GM12878 (cell line): ENCODE data around the gene FXYD1.

ENCODE experiments used
- BRCA1 ChIP-seq: IDR thresholded peaks from 2 replicates; pipeline ENCODE4 v1.6.1; 2011; ENCODE audit warnings: low read depth, low read length, improper control_type of control experiment
- CREB1 ChIP-seq: IDR thresholded peaks from 2 replicates; pipeline ENCODE4 v1.6.1; 2012; ENCODE audit warnings: low read depth, mild to moderate bottlenecking, inconsistent platforms
- CTCF ChIP-seq, 3 experiments: IDR thresholded peaks in 2 of 3; conservative IDR thresholded peaks in 1 of 3; 2 replicates each; pipeline ENCODE4 v1.5.1; 2011; ENCODE audit warnings: low read depth in 3 of 3, low read length in 3 of 3, mild to moderate bottlenecking in 3 of 3, control low read depth in 2 of 3, moderate library complexity in 2 of 3, inconsistent platforms in 1 of 3, mixed read lengths in 1 of 3; ENCODE audit not compliant: control insufficient read depth in 2 of 3, insufficient read depth in 1 of 3; ENCODE audit errors: extremely low read depth in 1 of 3
- FOXM1 ChIP-seq: IDR thresholded peaks from 2 replicates; pipeline ENCODE4 v1.6.1; 2012; ENCODE audit warnings: low read depth, mild to moderate bottlenecking, inconsistent platforms, low read length, moderate library complexity
- MEF2B ChIP-seq: fragments of 450-650 bp; IDR thresholded peaks from 2 replicates; pipeline ENCODE4 v1.6.1; 2018; ENCODE audit warnings: mild to moderate bottlenecking, moderate library complexity; ENCODE audit not compliant: partially characterized antibody, poor library complexity, severe bottlenecking
- POLR2A ChIP-seq: IDR thresholded peaks from 2 replicates; pipeline ENCODE4 v1.6.1; 2011; ENCODE audit warnings: low read depth, mild to moderate bottlenecking, low read length
- RBBP5 ChIP-seq: fragments of 200-600 bp; sonication (generic); conservative IDR thresholded peaks from 2 replicates; pipeline ENCODE4 v1.6.1; 2016
- RFX5 ChIP-seq: IDR thresholded peaks from 2 replicates; pipeline ENCODE4 v1.6.1; 2011; ENCODE audit warnings: low read depth, low read length, improper control_type of control experiment
- SP1 ChIP-seq: IDR thresholded peaks from one replicate; pipeline ENCODE4 v1.6.1; 2011; ENCODE audit warnings: low read depth, low read length
- SUPT20H ChIP-seq: IDR thresholded peaks from 2 replicates; pipeline ENCODE4 v1.6.1; 2011; ENCODE audit warnings: low read depth, mild to moderate bottlenecking, low read length, moderate library complexity, borderline replicate concordance; ENCODE audit not compliant: control insufficient read depth
- TAF1 ChIP-seq: IDR thresholded peaks from 2 replicates; pipeline ENCODE4 v1.6.1; 2011; ENCODE audit warnings: mild to moderate bottlenecking, low read depth, low read length, borderline replicate concordance
- ZNF274 ChIP-seq: IDR thresholded peaks from one replicate; pipeline ENCODE4 v1.8.0; 2011; ENCODE audit not compliant: insufficient read length, insufficient read depth

GRCh38 chr19:35162471-35163326, 24.1 kb downstream of the FXYD1 start:
- TF ChIP-seq CTCF (IDR thresholded peaks at IDR 0.05 in 2 of 3, conservative IDR thresholded peaks at IDR 0.05 in 1 of 3; ENCODE audit: control insufficient read depth in 2 of 3, extremely low read depth in 1 of 3, insufficient read depth in 1 of 3, low read depth in 3 of 3, low read length in 3 of 3) (no peak), ZNF274 (no peak), SP1 (no peak), POLR2A (no peak), TAF1 (no peak), MEF2B (no peak), CREB1 (no peak), FOXM1 (no peak), RBBP5 (no peak), BRCA1 (no peak), SUPT20H (no peak), RFX5 (no peak)
